Ectodermal cell (in vitro differentiated cells): ENCODE data around the gene TERT.

Experiments
- H3K27ac ChIP-seq: 2 replicates; pipeline ENCODE4 v1.7.0; 2013; ENCODE audit warnings: mild to moderate bottlenecking, low read depth, low read length; ENCODE audit not compliant: insufficient read depth, poor library complexity, severe bottlenecking
- H3K27me3 ChIP-seq: 2 replicates; pipeline ENCODE4 v1.7.0; 2013; ENCODE audit warnings: mild to moderate bottlenecking, low read length; ENCODE audit not compliant: insufficient read depth, control insufficient read depth, poor library complexity, severe bottlenecking
- H3K36me3 ChIP-seq: one replicate; pipeline ENCODE4 v1.7.0; 2013; ENCODE audit warnings: low read length; ENCODE audit not compliant: control insufficient read depth, insufficient read depth
- H3K4me1 ChIP-seq: one replicate; pipeline ENCODE4 v1.7.0; 2013; ENCODE audit warnings: low read length; ENCODE audit not compliant: control insufficient read depth, insufficient read depth
- H3K4me3 ChIP-seq: 2 replicates; pipeline ENCODE4 v1.7.0; 2013; ENCODE audit warnings: low read depth, low read length, control low read depth; ENCODE audit not compliant: insufficient read depth
- H3K9me3 ChIP-seq: 2 replicates; pipeline ENCODE4 v1.7.0; 2013; ENCODE audit warnings: mild to moderate bottlenecking, low read length, moderate library complexity; ENCODE audit not compliant: control insufficient read depth
- WGBS, 2 experiments: methylation state at CpG; one replicate each; pipeline ENCODE4 v1.1.7; 2013; ENCODE audit warnings: missing lambda C conversion rate in 2 of 2; 5-methylcytosine and 5-hydroxymethylcytosine counted together

Gene TERT

DNA sequence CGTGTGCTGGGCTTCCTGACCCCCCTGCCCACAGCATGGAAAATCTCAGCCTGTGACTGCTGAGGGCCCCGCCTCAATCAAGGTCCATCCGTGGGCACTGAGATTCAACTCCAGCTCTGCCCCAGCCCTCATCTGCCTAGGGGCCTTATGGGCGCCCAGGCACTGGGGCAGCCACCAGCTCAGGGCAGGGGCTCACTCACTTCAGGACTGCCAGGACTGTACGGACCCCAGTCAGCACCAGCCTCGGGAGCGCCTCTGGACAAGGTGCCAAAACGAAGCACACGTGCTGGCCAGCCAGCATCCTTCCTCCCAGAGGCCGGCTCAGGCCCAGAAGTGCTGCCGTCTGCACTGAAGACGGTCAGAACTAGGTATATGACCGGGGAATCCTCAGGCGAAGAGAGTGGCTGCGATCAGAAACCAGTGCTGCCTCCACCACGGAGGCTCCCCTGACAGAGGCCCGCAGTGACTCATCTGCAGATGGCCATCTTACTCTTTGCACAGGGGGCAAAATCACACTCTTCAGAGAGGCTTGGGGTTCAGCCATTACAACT is 30.4 kb upstream of the TERT start:
- Histone ChIP-seq H3K4me3 (no peak overlapping the region), H3K4me1 (no peaks in the 10 kb centered on the region), H3K27me3 (no peaks in the 10 kb centered on the region), H3K27ac (no peak overlapping the region), H3K9me3 (no peaks in the 10 kb centered on the region), H3K36me3 (peaks cover 28% of the 10 kb centered on the region)
- WGBS, 2 experiments, result 94 to 95% methylated on average over 17 of the region's 17 CpGs

DNA sequence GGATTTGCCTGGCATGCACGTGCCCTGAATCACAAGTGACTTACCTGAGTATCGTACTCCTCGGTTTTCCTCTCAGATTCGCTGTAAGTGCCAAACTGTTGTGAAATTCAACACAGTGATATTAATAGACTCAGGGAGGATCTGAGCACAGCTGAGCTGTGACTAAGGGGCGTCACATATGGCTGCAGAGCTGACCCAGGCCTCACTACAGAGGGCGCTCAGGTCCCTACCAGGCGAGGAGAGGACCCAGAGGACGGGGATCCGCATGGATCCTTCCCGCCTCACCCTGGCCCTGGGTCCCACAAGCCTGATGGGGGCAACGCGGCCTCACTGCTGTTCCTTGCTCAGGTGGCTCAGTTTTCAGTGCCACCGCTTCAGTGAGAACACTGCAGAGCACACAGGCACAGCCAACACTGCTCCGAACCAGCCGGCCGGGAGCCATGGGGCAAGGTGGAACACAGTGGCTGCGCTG is 29.9 kb upstream of the TERT start:
- H3K4me1 ChIP-seq, result no peaks in the 10 kb centered on the region
- H3K27me3 ChIP-seq, result no peaks in the 10 kb centered on the region
- no peaks in the 10 kb centered on the region for H3K9me3 ChIP-seq
- peaks cover 23% of the 10 kb centered on the region for H3K36me3 ChIP-seq
- WGBS, 2 experiments, result 93 to 96% methylated on average over 17 of the region's 17 CpGs
- H3K4me3 ChIP-seq, result no peak overlapping the region
- H3K27ac ChIP-seq, result no peak overlapping the region

DNA sequence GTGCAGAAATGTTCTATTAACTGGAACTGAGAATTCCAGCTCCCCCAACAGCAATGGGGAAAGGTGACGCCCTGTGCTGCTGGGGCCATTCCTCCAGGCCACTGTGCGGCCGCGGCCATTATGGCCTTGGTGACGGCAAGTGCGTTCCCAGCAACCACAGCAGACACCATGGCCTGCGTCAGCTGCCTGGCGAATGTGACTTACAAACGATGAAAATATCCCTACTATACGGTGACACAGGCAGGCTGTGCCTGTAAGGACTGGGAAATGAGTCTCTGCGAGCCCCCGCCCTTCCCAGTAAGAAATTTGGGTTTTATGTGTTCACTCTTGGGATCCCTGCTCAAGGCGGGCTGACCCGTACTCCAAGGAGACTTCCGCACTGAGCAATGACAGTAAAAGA is 29.4 kb upstream of the TERT start:
- Histone ChIP-seq H3K27me3 (no peaks in the 10 kb centered on the region), H3K4me1 (no peaks in the 10 kb centered on the region), H3K27ac (no peak overlapping the region), H3K36me3 (peaks cover 21% of the 10 kb centered on the region), H3K4me3 (no peak overlapping the region), H3K9me3 (no peaks in the 10 kb centered on the region)
- 96 to 97% methylated on average over 15 of the region's 15 CpGs for WGBS, 2 experiments

DNA sequence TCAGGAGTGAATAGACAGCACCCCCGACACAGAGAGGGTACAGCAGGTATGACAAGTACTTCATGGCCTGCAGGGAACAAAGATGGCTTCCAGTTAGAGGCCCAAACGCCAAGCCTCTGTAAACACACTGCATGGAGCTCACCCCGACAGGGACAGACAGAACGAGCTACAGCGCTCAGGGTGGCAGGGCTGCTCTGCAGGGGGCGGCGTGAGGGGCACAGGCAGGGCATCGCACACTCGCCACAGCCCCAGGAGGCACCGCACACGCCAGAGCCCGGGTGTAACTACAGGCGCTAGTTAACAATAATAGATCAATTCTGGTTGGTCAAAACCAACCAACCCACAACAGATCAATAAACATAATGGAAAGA is 28.9 kb upstream of the TERT start:
- 94 to 95% methylated on average over 13 of the region's 13 CpGs for WGBS, 2 experiments
- H3K27me3 ChIP-seq, result no peaks in the 10 kb centered on the region
- H3K9me3 ChIP-seq, result no peaks in the 10 kb centered on the region
- H3K4me1 ChIP-seq, result no peaks in the 10 kb centered on the region
- H3K36me3 ChIP-seq, result peaks cover 24% of the 10 kb centered on the region
- no peak overlapping the region for H3K4me3 ChIP-seq
- H3K27ac ChIP-seq, result no peak overlapping the region

DNA sequence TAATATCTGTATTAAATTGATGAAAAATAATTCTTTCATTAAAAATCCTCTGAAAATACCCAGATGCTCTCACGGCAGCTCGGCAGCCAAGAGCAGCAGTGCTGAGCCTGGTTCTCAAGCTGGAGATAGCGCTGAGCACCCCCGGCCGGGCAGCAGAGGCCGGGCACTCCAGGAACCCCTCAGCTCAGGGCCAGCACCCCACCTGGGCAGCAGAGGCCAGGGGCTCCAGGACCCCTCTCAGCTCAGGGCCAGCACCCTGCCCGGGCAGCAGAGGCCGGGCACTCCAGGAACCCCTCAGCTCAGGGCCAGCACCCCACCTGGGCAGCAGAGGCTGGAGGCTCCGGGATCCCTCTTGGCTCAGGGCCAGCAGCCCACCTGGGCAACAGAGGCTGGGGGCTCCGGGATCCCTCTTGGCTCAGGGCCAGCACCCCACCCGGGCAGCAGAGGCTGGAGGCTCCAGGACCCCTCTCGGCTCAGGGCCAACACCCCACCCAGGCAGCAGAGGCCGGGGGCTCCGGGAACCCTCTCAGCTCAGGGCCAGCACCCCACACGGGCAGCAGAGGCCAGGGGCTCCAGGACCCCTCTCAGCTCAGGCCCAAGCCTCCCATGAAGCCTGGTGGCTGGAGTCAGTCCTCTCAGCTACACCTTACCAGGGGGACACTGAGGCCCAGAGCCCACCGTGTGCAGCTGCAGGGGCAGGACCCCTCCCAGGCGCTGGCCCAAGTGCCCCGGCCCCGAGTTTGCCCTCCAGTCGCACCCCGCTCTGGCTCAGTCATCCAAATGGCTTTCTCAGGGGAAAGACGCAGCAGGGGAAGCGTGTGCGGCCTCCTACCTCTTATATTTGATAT is 28.3 kb upstream of the TERT start:
- H3K4me1 ChIP-seq, result no peaks in the 10 kb centered on the region
- H3K9me3 ChIP-seq, result no peaks in the 10 kb centered on the region
- H3K27me3 ChIP-seq, result no peaks in the 10 kb centered on the region
- H3K27ac ChIP-seq, result no peak overlapping the region
- no peak overlapping the region for H3K4me3 ChIP-seq
- peaks cover 27% of the 10 kb centered on the region for H3K36me3 ChIP-seq
- WGBS, 2 experiments, result 94% methylated on average over 24 of the region's 24 CpGs

DNA sequence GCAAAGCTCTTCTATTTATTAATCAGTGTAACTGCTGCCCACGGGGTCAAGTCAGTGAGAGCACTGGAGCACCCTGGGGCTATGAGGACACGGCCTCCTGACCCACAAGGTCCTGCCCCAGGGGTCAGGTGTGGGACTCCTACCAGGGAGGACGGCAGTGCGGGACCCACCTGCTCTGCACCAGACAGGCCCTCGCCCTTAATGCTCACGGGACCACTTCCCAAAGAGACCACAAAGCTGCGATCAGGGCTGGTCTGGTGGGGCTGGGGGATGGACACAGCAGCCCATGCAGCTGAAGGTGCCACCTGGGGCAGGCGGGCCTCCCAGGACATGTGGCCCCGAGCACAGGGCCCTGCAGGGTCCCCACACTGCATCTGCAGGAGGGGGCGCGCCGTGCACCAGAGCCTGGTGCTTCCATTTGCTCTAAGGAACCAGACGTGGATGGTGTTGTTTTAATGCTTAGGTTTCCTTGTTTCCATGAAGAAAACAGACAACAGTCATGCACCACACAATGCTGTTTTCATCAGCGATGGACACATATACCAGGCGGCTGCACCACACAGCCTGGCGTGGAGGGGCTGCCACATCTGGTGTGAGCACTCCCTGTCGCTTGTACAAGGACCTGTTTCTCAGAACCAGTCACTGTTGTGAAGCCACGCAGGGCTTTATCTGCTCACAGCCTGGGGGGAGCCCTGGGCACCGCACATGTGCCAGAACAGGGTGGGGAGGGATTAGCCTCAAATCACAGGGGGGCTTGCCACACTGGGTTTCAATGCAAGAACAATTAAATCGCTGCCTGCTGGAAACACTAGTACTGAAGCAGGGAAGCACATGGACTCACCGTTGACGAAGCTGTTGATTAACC is 27.4 kb upstream of the TERT start:
- 95 to 97% methylated on average over 22 of the region's 22 CpGs for WGBS, 2 experiments
- no peak overlapping the region for H3K27ac ChIP-seq
- no peaks in the 10 kb centered on the region for H3K27me3 ChIP-seq
- peaks cover 27% of the 10 kb centered on the region for H3K36me3 ChIP-seq
- H3K4me1 ChIP-seq, result no peaks in the 10 kb centered on the region
- H3K4me3 ChIP-seq, result no peak overlapping the region
- H3K9me3 ChIP-seq, result no peaks in the 10 kb centered on the region

DNA sequence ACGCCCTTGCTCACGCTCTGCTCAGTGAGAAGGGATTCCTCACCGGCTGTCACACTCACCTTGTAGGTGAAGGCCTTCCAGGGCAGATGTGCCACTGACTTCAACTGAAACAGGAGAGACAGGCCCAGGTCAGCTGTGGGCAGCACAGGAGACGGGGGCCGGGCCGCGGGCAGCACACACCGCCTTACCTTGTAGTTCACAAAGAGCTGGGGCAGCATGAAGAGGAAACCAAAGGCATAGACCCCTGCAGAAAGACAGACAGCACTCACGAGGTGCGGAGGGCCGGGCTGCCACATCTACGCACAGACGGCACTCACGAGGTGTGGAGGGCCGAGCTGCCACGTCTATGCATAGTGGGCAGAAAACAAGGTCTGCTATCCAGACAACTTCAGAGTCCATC is 26.7 kb upstream of the TERT start:
- no peak overlapping the region for H3K4me3 ChIP-seq
- no peaks in the 10 kb centered on the region for H3K27me3 ChIP-seq
- WGBS, 2 experiments, result 95 to 96% methylated on average over 16 of the region's 16 CpGs
- H3K9me3 ChIP-seq, result no peaks in the 10 kb centered on the region
- peaks cover 1% of the 10 kb centered on the region for H3K4me1 ChIP-seq
- no peak overlapping the region for H3K27ac ChIP-seq
- peaks cover 27% of the 10 kb centered on the region for H3K36me3 ChIP-seq

DNA sequence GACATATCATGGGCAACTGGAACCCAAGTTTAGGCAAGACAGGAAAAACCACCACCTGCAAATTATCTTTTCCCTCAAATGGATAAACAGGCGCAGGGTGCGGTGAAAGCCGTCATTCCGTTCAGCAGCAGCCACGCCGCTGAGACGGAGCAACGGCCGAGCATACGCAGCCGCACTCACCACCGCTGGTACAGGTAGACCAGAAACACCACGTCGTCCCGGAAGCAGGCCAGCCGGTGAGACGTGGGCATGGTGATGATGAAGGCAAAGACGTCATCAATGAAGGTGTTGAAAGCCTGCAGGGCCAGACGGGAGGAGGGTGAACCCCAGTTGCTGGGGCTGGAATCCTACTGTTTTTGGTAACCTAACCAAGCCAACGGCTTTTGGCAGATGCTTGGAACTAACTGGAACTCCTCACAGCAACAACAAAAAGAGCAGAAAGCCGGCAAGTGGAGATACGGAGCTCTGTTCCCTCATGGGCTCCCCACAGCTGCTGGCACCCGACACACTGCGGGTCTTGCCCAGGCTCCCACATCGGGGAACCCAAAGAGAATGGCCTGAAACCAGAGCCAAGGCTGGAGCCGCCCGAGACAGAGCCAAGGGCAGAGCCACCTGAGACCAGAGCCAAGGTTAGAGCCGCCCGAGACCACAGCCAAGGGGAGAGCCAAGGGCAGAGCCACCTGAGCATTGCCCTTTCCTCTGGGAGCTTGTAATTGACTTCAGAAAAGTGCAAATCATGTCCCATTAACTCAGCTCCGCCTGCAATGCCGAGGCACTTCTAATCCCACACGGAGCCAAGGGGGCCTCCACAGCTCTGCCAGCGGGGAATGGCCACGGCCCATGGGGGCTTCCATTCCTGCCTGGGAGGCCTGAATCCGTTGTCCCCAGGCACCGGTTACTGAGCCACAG is 25.8 kb upstream of the TERT start:
- H3K9me3 ChIP-seq, result no peaks in the 10 kb centered on the region
- WGBS, 2 experiments, result 91 to 92% methylated on average over 36 of the region's 36 CpGs
- peaks cover 10% of the 10 kb centered on the region for H3K4me1 ChIP-seq
- H3K4me3 ChIP-seq, result no peak overlapping the region
- H3K27ac ChIP-seq, result no peak overlapping the region
- peaks cover 27% of the 10 kb centered on the region for H3K36me3 ChIP-seq
- H3K27me3 ChIP-seq, result no peaks in the 10 kb centered on the region

DNA sequence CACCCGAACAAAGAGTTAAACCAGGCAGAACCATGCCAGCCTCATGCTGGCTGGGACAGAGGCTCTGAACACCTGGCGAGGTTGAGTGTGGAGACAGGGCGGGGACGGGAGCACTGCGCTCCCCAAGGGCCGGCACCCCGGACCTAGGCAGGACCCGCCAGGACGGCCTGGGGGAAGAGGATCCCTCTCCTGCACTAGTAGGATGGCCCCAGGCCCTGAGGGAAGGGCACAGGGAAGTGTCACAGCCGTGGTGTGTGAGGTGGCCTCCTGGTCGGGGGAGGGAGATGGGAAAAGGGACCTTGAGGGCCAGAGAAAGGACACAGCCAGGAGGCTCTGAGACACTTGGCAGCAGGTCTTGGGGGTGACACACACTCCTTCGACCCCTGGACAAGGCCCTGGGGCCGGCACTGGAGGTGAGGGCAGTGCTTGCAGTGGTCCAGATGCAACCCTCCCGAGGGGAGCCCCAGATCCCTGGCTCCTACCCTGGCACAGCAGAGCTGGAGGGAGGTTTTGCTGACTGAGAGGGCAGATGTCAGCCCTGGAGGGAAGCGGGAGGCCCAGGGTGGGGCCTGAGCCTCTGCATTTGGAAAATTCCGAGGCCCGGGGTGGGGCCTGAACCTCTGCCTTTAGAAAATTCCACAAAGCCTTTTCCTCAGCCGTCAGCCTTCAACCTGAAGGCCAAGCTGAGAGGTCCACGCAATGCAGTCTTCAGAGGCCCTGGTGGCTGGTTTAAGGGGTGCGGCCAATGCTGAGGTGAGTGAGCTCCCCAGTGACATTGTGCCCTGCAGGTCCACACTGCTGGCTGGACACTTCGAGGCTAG is 24.8 kb upstream of the TERT start:
- WGBS, 2 experiments, result 90 to 91% methylated on average over 21 of the region's 21 CpGs
- Histone ChIP-seq H3K9me3 (no peaks in the 10 kb centered on the region), H3K36me3 (peaks cover 21% of the 10 kb centered on the region), H3K27me3 (no peaks in the 10 kb centered on the region), H3K4me1 (peaks cover 10% of the 10 kb centered on the region), H3K27ac (no peak overlapping the region), H3K4me3 (no peak overlapping the region)
